ENCODE results near the gene HJV. TPM values are rescaled to one million over a fixed set of nuclear protein-coding genes. Genes with fewer than 3 reads are reported as not detected.

The HJV gene
- total RNA-seq, 1 experiment from 2014 or later, result not detected

- Histone ChIP-seq H3K27ac (ENCODE audit: low read length) (no peak overlapping the region), H3K27me3 (ENCODE audit: control insufficient read depth, insufficient read depth, low read length) (no peaks in the 10 kb centered on the region), H3K36me3 (ENCODE audit: control insufficient read depth, insufficient read depth, low read length) (no peaks in the 10 kb centered on the region), H3K4me1 (ENCODE audit: control insufficient read depth, insufficient read depth, low read length) (peaks cover 10% of the 10 kb centered on the region), H3K9me3 (ENCODE audit: control insufficient read depth, insufficient read depth, low read depth, low read length) (no peaks in the 10 kb centered on the region), H3K4me3 (ENCODE audit: low read depth in 2 of 2, low read length in 2 of 2) (no peak overlapping the region)
- intact Hi-C loops (cut with micrococcal nuclease; ENCODE audit: unreplicated experiment), result no loop called here
- no TSS peak for BruUV-seq (replicated peaks)
- ChIA-PET CTCF (no interaction called here), POLR2A (interaction anchor here (0.5 kb wide), 1 partner anchor 36 kb away, joined by 11 read pairs; no protein-coding TSS in a partner anchor)
- DNase-seq (ENCODE audit: low read depth, low spot score), result no peak
- no peak for ATAC-seq
- in situ Hi-C loops (cut with HindIII; ENCODE audit: low pct_unique_long_range_greater_than_20kb, low sequenced_read_pairs), result no loop called here
- no peak for TF ChIP-seq SIN3A (IDR thresholded peaks at IDR 0.05; ENCODE audit: borderline replicate concordance, insufficient read depth, low read depth, low read length)
- TF ChIP-seq TCF7L2 (IDR thresholded peaks at IDR 0.05; ENCODE audit: low read depth, low read length), result no peak
- TF ChIP-seq POLR2AphosphoS5 (IDR thresholded peaks at IDR 0.05; ENCODE audit: low read depth, low read length), result no peak
- TF ChIP-seq REST (IDR thresholded peaks at IDR 0.05; ENCODE audit: insufficient read depth in 1 of 2, low read depth in 2 of 2, low read length in 1 of 2), result no peak
- TF ChIP-seq CTCF (IDR thresholded peaks at IDR 0.05), result no peak
Measured at GRCh38 chr1:146001709-146002108, 19.8 kb downstream of the HJV start.

- no peaks in the 10 kb centered on the region; the same call in 1 of the 2 replicates for H3K27me3 ChIP-seq (ENCODE audit: control insufficient read depth, insufficient read depth, low read length)
- BruUV-seq (replicated peaks), result no TSS peak
- no peaks in the 10 kb centered on the region for H3K9me3 ChIP-seq (ENCODE audit: control insufficient read depth, insufficient read depth, low read depth, low read length)
- in situ Hi-C loops (cut with HindIII; ENCODE audit: low pct_unique_long_range_greater_than_20kb, low sequenced_read_pairs) (no loop called here), intact Hi-C loops (cut with micrococcal nuclease; ENCODE audit: unreplicated experiment) (no loop called here)
- DNase-seq (ENCODE audit: low read depth, low spot score), result no peak
- no peaks in the 10 kb centered on the region for H3K36me3 ChIP-seq (ENCODE audit: control insufficient read depth, insufficient read depth, low read length)
- TF ChIP-seq TCF7L2 (IDR thresholded peaks at IDR 0.05; ENCODE audit: low read depth, low read length) (no peak), CTCF (IDR thresholded peaks at IDR 0.05) (no peak)
- H3K4me1 ChIP-seq (ENCODE audit: control insufficient read depth, insufficient read depth, low read length), result peaks cover 16% of the 10 kb centered on the region
- ChIA-PET POLR2A (no interaction called here), CTCF (no interaction called here)
- no peak overlapping the region for H3K27ac ChIP-seq (ENCODE audit: low read length)
- no peak for ATAC-seq
- no peak overlapping the region for H3K4me3 ChIP-seq (ENCODE audit: low read depth in 2 of 2, low read length in 2 of 2)
Measured at GRCh38 chr1:145999321-146000024, 22.1 kb downstream of the HJV start.

Data from Panc1 (cell line).